Activated CD4-positive, alpha-beta T cell treated with anti-CD3 and anti-CD28 coated beads, Interleukin-2, amount 50 U/mL, for 24 hours (primary cell): ENCODE data around the gene ARMC6.
"Not testable (repeated sequence)": the region's sequence is repeated elsewhere in the genome, so short reads cannot be mapped to it uniquely, and the experiment has no call there.

Experiments
- DNase-seq, 2 donors: peaks; one replicate each; pipeline ENCODE4 v3.0.0-alpha.2; 2020; ENCODE audit warnings: low read depth in 1 of 2, low spot score in 1 of 2

The ARMC6 gene

DNA sequence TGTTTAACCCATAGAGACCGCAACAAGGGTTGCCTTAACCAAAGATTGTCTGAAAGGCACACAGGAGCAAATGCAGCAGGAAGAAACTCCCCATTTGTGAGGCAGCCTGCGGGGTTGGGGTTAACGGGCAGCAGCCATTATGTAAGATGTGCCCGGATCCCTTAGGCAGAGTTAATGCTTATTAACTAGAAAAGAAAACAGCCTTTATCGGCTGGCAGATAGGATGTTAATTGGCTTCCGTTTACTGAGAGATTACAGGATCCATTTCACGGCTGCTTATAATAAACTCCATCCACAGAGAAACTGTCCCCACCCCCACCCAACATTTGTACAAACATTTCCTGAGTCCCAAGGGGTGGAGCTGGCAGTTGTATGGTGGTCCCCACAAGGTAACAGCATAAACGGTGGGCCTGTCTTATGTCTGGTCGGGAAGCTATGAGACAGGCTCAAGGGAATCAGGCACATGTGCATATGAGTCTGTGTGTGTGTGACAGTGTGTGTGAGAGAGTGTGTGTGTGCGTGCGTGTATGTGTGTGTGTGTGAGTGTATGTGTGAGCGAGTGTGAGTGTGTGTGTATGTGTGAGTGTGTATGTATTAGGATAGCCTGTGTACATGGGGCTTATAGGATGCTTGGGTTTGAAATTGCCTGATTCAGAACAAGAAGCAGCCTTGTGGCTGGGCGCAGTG is 40.9 kb downstream of the ARMC6 start:
- DNase-seq = no peak

DNA sequence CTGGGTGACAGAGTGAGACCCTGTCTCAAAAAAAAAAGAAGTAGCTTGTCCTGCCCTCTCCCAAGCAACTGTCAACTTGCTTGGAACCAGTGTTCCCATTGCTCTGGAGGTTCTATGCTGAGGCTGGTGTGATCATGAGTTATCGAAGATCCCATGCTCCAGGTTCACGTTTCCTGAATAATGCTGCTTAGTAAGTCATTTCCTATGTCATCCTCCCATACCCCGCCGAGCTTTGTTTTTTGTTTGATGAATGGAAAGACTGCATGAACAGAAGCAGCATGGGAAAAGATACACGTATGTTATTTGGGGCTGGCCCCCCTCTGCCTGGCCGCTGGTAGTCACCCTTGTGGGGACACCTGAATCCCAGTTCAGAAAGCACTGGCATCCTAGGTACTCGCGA is 41.7 kb downstream of the ARMC6 start:
- no peak for DNase-seq

DNA sequence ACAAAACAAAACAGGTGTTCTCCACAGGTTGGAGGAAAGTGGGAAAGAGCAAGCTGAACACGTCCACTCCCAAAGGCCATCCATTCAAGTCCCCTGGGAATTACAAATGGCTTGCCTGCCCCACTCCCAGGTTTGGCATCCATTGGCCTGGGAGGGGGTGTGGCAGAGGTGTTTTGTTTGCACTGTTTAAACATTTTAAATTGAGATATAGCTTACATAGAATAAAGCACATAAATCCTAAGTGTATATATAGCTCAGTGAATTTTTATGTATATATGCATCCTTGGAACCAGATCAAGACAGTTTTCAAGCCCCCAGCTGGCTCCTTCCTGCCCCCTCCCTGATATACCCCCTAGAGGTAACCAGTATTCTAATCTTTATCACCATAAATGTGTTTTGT is 43.1 kb downstream of the ARMC6 start:
- DNase-seq = no peak

DNA sequence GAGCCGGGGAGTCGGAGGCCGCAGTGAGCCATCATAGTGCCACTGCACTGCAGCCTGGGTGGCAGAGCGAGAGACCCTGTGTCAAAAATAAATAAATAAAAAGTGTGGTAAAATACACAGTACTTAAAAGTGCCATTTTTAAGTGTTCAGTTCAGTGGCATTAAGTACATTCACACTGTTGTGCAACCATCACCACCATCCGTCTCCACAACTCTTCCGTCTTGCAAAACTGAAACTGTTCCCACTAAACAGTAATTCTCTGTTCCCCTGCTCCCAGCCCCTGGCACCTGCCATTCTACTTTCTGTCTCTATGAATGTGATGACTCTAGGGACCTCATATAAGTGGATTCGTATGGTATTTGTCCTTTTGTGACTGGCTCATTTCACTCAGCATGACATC is 43.7 kb downstream of the ARMC6 start:
- no peak for DNase-seq

DNA sequence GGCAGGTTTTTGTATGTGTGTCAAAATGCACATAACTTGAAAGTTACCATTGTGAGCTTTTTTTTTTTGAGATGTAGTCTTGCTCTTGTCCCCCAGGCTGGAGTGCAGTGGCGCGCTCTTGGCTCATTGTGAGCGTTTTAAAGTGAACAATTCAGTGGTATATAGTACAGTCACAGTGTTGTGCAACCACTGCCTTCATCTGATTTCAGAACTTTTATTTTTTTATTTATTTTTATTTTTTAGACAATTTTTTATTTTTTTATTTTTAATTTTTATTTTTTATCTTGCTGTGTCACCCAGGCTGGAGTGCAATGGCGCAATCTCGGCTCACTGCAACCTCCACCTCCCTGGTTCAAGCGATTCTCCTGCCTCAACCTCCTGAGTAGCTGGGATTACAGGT is 45.4 kb downstream of the ARMC6 start:
- no peak for DNase-seq

DNA sequence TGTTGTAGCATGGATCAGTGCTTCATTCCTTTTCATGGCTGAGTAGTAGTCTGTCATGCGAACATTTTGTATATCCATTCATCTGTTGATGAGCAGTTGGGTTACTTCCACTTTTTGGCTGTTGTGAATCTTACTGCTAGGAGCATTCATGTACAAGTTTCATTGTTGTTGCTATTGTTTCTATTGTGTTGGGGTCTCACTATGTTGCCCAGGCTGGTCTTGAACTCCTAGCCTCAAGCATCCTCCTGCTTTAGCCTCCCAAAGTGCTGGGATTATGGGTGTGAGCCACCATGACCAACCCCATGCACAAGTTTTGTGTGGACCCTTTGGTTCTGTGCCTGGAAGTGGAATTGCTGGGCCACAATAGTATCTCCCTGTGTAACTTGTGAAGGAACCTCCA is 46.2 kb downstream of the ARMC6 start:
- DNase-seq = no peak

DNA sequence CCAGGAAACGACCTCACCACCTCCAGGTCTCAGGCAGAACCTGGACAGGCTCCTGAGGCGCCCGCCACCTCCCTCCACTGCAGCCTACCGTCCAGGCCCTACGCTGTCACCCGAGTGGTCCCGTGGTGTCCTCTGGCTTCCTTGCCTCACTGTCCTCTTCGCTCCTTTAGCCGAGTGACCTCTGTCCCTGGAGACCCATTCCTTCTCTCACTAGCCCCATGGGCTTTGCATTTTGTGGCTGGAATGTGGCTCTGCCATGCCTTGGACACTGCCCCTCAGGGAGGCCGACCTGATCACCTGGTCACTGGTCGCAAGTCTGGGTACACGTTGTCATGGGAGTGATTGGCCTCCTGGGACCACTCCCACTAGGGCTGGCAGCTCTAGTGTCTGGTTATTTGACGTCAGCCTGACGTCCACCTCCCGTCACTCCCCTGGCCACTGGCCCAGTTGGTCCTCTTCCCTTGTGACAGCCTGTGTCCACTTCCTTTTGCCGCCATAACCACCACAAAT is 48.3 kb downstream of the ARMC6 start:
- no peak for DNase-seq

DNA sequence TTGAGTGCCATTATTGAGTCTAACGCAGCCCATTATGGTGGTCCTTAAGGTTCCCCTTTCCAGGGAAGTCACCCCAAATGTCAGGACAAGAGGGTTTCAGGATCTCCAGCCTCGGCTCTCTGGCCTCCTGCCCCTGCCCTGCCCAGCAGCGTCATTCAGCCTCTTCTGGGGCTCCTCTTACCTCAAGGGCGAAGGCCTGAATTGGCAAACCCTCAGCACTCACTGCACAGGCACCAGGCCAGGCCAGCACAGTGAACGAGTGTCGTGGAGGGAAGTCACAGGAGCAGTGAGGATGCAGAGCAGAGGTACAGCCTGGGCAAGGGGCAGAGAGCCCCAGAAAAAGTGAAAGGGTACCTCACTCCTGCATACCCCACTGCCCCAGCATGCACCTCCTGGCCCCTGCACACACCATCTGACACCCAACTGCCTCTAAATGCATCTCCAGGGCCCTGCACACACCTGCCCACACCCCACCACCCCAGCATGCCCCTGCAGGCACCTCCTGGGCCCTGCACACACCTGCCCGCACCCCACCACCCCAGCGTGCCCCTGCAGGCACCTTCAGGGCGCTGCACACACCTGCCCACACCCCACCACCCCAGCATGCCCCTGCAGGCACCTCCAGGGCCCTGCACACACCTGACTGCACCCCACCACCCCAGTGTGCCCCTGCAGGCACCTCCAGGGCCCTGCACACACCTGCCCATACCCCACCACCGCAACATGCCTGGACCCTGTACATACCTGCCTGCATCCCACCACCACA is 50.2 kb downstream of the ARMC6 start:
- no peak for DNase-seq

DNA sequence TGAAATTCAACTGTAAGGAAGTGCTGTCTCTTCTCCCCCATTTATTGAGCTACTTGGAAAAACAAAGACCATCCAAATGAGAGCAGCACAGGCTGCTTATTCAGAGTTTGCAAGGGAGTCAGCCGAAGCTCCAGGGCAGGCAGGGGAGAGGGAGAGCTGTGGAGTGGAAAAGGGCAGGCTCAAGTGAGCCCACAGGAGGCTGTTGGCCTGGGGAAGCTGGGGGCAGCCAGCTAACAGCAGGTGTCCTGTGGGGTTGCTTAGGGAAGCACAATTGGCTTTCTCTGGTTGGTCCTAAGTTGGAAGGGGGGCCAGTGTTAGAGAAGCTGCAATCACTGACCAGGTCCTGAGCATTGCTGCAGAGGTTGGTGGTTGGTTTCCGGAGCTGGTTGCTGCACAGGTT is 54.3 kb downstream of the ARMC6 start:
- no peak for DNase-seq

DNA sequence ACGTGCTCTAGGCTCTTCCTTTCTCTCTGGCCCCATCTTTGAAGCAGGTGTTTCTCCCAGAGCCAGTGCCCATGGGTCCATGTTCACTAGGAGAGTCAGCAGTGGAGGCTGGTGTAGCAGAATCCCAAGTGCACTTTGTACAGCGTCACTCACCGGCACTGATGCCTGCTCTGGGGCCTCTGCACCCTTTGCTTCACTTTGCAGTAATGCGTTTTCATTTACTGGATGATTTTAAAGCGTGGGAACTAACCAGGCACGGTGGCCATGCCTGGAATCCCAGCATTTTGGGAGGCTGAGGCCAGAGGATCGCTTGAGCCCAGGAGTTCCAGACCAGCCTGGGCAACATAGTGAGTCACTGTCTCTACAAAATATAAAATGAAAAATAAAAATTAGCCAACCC is 61.1 kb downstream of the ARMC6 start:
- no peak for DNase-seq

DNA sequence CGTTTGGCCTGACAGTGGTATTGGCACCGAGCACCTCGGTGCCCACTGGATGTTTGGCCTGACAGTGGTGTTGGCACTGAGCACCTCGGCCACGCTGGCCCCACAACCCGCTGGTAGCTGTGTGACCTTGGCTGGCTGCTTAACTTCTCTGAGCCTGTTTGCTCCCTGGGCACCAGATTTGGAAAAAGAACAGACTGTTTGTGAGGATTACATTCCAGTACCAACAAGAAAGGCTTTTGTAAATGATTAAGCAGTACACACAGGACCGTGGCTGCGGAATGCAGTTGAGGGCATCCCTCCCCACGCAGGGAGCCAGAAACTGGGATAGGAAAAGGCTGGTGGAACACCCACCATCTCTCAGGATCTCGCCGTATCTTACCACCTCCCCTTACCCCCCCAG is 62.3 kb downstream of the ARMC6 start:
- no peak for DNase-seq

DNA sequence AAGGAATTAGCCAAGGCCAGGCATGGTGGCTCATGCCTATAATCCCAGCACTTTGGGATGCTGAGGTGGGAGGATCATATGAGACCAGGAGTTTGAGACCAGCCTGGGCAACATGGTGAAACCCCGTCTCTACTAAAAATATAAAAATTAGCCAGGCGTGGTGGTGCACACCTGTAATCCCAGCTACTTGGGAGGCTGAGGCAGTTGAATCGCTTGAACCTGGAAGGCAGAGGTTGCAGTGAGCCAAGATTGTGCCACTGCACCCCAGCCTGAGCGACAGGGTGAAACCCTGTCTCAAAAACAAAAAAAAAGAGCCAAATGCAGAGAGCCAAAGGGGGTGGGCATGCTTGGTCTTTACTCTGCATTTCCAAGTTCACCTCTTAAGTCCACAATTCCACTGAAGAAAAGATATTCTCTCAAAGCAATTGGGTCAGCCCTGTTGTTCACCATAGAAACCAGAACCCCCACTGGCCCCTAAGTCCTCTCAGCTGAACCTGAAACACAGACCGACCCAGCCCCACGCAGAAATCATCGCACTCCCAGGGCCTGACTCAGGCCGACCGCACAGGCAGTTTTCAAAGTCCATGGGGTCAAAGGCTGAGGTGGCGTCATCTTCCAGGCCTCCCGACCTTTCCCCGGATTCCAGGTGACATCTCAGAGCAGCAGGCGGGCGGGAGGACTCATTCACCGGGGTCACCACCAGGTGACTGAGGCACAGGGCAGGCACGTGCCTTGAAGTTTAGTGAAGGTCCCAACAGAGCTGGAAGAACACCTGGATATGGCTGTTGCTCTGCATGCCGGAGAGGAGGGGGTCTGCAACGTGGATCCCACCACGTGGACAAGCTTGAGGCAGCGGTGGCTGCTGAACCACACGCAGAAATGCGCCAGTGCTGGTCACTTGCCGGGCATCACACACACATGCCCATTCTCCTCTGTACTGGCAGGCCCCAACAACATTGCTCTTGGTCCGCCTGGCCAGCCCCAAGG is 63.5 kb downstream of the ARMC6 start:
- DNase-seq = no peak

DNA sequence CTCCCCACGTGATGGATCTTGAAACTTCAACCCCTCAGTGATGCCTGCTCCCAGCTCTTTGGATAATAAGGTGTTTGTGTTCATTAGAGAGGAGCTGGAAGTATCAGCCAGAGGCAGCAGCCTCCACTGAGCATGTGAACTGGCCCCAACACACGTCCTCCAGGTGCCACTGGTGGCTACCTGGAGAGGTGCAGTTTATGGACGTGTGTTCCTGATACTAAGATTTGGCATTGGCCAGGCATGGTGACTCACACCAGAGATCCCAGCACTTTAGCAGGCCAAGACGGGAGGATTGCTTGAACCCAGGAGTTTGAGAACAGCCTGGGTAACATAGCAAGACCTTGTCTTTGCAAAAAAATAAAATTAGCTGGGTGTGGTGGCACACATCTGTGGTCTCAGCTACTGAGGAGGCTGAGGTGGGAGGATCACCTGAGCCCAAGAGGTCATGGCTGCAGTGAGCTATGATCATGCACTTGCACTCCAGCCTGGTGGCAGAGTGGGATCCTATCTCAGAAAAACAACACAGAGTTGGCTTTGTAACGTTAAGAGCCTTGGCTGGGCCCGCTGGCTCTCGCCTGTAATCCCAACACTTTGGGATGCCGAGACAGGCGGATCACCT is 64.8 kb downstream of the ARMC6 start:
- no peak for DNase-seq

DNA sequence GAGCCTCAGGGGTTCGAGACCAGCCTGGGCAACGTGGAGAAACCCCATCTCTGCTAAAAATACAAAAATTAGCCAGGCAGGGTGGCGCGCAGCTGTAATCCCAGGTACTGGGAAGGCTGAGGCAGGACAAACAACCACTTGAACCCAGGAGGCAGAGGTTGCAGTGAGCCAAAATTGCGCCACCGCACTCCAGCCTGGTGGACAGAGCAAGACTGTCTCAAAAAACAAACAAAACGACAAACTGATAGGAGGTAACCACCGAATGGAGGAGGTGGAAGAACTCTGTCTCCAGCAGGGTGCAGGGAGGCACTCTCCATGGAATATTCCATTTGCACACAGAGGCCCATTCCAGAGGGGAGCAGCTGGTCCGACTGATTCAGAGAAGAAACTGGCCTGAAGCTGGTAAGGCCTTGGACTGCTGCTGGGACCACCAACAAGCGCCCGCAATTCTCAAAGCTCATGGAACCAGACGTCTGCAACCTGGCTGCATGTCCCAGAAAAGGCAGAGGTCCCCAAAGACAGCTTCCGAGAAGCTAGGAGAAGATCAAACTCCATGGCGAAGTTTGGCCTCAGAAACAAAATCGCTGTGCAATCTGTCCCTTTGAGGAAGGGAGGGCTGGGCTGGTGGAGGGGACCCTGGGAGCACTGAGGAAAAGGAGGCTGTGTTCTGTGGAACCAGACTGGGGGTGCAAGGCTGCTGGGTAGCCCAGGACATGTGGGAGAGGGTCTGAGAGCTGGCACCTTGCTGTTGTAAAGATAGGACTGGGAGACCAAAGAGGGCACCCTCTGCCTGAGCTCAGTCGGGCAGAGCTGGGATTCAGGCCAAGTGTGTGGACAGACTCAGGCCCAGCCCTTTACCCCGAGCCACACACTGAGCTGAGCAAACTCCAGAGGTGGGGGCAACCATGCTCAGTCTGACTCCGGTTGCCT is 65.6 kb downstream of the ARMC6 start:
- no peak for DNase-seq

DNA sequence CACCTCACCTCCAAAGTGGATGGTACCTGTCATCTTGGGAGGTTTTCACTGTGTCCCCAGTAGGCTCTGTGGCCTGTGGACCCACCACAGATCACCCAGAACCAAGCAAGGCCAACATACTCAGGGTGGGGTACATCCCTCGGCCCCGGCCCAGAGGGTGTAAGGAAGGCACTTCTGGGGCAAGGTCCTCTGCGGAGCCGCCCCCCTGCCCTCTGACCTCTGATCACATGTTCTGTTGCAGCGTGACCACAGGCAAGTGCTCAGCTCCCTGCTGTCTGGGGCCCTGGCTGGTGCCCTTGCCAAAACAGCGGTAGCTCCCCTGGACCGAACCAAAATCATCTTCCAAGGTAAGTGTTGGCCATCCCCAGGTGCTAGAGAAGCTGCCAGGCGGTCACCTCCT is 68.1 kb downstream of the ARMC6 start:
- DNase-seq = no peak

DNA sequence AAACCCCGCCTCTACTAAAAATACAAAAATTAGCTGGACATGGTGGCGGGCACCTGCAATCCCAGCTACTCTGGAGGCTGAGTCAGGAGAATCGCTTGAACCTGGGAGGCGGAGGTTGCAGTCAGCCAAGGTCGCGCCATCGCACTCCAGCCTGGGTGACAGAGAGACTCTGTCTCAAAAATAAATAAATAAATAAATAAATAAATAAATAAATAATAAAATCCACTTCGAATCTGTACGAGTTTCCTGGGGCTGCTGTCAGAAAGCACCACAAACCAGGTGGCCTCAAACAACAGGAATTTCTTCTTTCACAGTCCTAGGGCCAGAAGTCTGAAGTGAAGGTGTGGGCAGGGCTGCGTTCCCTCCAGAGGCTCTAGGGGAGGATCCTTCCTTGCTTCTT is 69.2 kb downstream of the ARMC6 start:
- DNase-seq = not testable (repeated sequence)

DNA sequence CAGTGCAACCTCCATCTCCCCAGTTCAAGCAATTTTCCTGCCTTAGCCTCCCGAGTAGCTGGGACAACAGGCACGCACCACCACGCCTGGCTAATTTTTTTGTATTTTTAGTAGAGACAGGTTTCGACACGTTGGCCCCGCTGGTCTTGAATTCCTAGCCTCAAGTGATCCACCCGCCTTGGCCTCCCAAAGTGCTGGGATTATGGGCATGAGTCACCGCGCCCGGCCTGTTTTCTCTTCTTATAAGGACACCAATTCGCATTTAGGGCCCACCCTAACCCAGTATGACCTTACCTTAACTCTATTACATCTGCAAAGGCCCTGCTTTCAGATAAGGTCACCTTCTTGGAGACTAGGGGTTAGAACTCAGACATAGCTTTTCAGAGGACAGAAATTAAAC is 69.8 kb downstream of the ARMC6 start:
- DNase-seq = no peak

DNA sequence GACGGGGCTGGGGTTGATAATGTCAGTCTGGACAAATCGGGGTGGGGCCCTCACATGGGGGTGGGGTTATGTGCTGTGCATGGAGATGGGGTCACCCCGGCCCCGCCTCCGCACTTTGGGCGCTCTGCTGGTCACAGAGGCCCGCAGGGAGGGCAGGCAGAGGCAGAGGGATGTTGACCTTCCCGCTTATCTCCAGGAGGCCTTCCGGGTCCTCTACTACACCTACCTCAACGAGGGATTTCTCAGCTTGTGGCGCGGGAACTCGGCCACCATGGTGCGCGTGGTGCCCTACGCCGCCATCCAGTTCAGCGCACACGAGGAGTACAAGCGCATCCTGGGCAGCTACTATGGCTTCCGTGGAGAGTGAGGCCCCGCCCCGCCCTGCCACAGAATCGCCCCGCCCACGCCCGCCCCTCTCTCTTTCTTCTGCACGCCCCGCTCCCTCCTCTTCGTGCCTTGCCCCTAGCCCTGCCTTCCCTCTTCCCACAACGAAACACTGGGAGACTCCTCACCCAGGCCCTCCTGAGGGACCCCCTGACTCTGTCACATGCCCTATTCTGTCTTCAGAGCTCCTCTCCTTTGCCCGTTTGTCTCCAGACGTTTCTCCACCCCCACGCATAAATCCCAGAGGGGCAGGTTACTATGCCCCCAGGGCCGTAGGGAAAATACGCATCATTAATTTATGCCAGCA is 72.1 kb downstream of the ARMC6 start:
- no peak for DNase-seq

DNA sequence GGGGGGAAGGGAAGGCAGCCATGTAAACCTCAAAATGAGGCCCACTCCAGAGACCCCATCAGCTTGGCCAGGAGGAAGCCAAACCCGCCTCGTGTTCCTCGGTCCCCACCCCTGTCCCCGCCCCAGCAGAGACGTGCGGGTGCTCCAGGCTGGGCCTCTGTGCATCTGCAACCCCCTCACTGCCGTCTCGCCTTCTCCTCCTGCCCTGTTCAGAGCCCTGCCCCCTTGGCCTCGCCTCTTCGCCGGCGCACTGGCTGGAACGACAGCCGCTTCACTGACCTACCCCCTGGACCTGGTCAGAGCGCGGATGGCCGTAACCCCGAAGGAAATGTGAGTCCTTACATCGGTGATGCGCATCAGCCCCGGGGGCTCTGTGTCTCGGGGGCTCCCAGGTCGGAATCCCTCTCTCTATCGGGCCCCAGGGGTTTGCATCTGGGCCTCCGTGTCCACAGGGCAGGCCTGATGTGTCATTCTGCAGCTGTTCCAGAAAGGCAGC is 72.7 kb downstream of the ARMC6 start:
- DNase-seq = no peak
